HepG2 (cell line): ENCODE results near the gene NPAS2. TPM values are rescaled to one million over a fixed set of nuclear protein-coding genes. Genes with fewer than 3 reads are reported as not detected.

Source experiments
- CENPX ChIP-seq: sonication (generic); formaldehyde crosslinking; IDR thresholded peaks from 2 replicates; pipeline ENCODE4 v1.9.0; 2021; ENCODE audit warnings: mild to moderate bottlenecking, missing genetic modification reagents, moderate library complexity
- HDAC1 ChIP-seq: sonication (generic); formaldehyde crosslinking; IDR thresholded peaks from 2 replicates; pipeline ENCODE4 v1.5.1; 2020; ENCODE audit warnings: mild to moderate bottlenecking, missing genetic modification reagents
- IRF2 ChIP-seq: IDR thresholded peaks from 2 replicates; pipeline ENCODE4 v1.6.1; 2018; ENCODE audit warnings: missing genetic modification reagents, missing compliant biosample characterization
- IRX3 ChIP-seq: sonication (generic); formaldehyde crosslinking; IDR thresholded peaks from 2 replicates; pipeline ENCODE4 v1.8.1; 2023; ENCODE audit warnings: mild to moderate bottlenecking, low read depth, missing genetic modification reagents, borderline replicate concordance
- MXD1 ChIP-seq: sonication (generic); formaldehyde crosslinking; IDR thresholded peaks from 2 replicates; pipeline ENCODE4 v1.4.0; 2020; ENCODE audit warnings: mild to moderate bottlenecking, missing genetic modification reagents
- NFAT5 ChIP-seq: sonication (generic); formaldehyde crosslinking; IDR thresholded peaks from 2 replicates; pipeline ENCODE4 v1.4.0; 2020; ENCODE audit warnings: missing genetic modification reagents
- NR0B2 ChIP-seq: sonication (generic); formaldehyde crosslinking; IDR thresholded peaks from 2 replicates; pipeline ENCODE4 v1.4.0; 2020; ENCODE audit warnings: mild to moderate bottlenecking, missing genetic modification reagents
- NR2F1 ChIP-seq, 2 experiments: fragments of 450-650 bp in 1 of 2; formaldehyde crosslinking in 1 of 2; IDR thresholded peaks; 2 replicates each; pipeline versions ENCODE4 v1.5.0 to v1.6.1; 2016 to 2020; ENCODE audit warnings: mild to moderate bottlenecking in 1 of 2, missing compliant biosample characterization in 1 of 2, missing genetic modification reagents in 1 of 2, moderate library complexity in 1 of 2
- PHB2 ChIP-seq: fragments of 450-650 bp; IDR thresholded peaks from 2 replicates; pipeline ENCODE4 v1.6.1; 2018; ENCODE audit not compliant: partially characterized antibody
- RCOR2 ChIP-seq: IDR thresholded peaks from 2 replicates; pipeline ENCODE4 v1.6.1; 2016; ENCODE audit warnings: missing biosample characterization, missing genetic modification reagents
- ZFP36 ChIP-seq: fragments of 150-350 bp; IDR thresholded peaks from 2 replicates; pipeline ENCODE4 v1.6.1; 2018; ENCODE audit warnings: borderline replicate concordance, low read length, low read depth; ENCODE audit not compliant: partially characterized antibody
- ZNF770 ChIP-seq: sonication (generic); formaldehyde crosslinking; IDR thresholded peaks from 2 replicates; pipeline ENCODE4 v1.5.0; 2020; ENCODE audit warnings: mild to moderate bottlenecking, missing genetic modification reagents
- polyA plus RNA-seq, 8 experiments: library from polyadenylated mRNA; depleted of rRNA in 3 of 8; stranded (reverse) in 7 of 8; unstranded in 1 of 8; fragments of >200 nt; fragmentation: Illumina TruSeq in 4 of 8; extraction: Trizol in 4 of 8; gene quantifications; 2 replicates each; pipeline versions ENCODE4 v1.2.1 to v1.2.3, GENCODE V29; 2011 to 2016; ENCODE audit warnings: low read depth in 4 of 8, missing spikeins in 1 of 8, mixed read lengths in 1 of 8; ENCODE audit not compliant: insufficient read depth in 1 of 8
- total RNA-seq, 5 experiments: library from RNA; depleted of rRNA; stranded (reverse); fragments of >200 nt; fragmentation: Illumina TruSeq; extraction: Trizol; gene quantifications; 2 replicates each; pipeline ENCODE4 v1.2.3, GENCODE V29; 2016; ENCODE audit warnings: low read depth in 1 of 5
- TF ChIP-seq, protein P1 (sequence below): sonication (generic); formaldehyde crosslinking; IDR thresholded peaks from 2 replicates; pipeline ENCODE4 v1.5.1; 2020; ENCODE audit warnings: mild to moderate bottlenecking, missing genetic modification reagents, moderate library complexity
- TF ChIP-seq, protein P2 (sequence below): sonication (generic); formaldehyde crosslinking; IDR thresholded peaks from 2 replicates; pipeline ENCODE4 v1.9.0; 2021; ENCODE audit warnings: missing genetic modification reagents, mild to moderate bottlenecking, borderline replicate concordance

NPAS2 gene
- total and polyA plus RNA-seq, 2 of the 13 experiments (the other 11 are each of a cell fraction or from before 2014, with no cell fraction given), result 14.8 to 37.5 TPM

GRCh38 chr2:100875516-100876230 lies 55.7 kb downstream of the NPAS2 start (continued):
- TF ChIP-seq, protein P1, sequence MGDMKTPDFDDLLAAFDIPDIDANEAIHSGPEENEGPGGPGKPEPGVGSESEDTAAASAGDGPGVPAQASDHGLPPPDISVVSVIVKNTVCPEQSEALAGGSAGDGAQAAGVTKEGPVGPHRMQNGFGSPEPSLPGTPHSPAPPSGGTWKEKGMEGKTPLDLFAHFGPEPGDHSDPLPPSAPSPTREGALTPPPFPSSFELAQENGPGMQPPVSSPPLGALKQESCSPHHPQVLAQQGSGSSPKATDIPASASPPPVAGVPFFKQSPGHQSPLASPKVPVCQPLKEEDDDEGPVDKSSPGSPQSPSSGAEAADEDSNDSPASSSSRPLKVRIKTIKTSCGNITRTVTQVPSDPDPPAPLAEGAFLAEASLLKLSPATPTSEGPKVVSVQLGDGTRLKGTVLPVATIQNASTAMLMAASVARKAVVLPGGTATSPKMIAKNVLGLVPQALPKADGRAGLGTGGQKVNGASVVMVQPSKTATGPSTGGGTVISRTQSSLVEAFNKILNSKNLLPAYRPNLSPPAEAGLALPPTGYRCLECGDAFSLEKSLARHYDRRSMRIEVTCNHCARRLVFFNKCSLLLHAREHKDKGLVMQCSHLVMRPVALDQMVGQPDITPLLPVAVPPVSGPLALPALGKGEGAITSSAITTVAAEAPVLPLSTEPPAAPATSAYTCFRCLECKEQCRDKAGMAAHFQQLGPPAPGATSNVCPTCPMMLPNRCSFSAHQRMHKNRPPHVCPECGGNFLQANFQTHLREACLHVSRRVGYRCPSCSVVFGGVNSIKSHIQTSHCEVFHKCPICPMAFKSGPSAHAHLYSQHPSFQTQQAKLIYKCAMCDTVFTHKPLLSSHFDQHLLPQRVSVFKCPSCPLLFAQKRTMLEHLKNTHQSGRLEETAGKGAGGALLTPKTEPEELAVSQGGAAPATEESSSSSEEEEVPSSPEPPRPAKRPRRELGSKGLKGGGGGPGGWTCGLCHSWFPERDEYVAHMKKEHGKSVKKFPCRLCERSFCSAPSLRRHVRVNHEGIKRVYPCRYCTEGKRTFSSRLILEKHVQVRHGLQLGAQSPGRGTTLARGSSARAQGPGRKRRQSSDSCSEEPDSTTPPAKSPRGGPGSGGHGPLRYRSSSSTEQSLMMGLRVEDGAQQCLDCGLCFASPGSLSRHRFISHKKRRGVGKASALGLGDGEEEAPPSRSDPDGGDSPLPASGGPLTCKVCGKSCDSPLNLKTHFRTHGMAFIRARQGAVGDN, result peak; percentile 83
- TF ChIP-seq MXD1 (CRISPR knock-in tag) (no peak), IRF2 (CRISPR knock-in tag) (no peak), ZNF770 (CRISPR knock-in tag) (peak; percentile 61), NFAT5 (CRISPR knock-in tag) (no peak), RCOR2 (CRISPR knock-in tag) (0 out of 2 replicates have a peak, but pooled peaks have one; percentile 35), HDAC1 (CRISPR knock-in tag) (peak; percentile 45), ZFP36 (no peak), IRX3 (CRISPR knock-in tag) (no peak), CENPX (CRISPR knock-in tag) (no peak), NR0B2 (CRISPR knock-in tag) (no peak), NR2F1 (CRISPR knock-in tag; IDR thresholded peaks at IDR 0.05) (peak in 1 of 2 experiments; percentile 41; a peak in 2 of 4 replicates), PHB2 (no peak)
- TF ChIP-seq, protein P2, sequence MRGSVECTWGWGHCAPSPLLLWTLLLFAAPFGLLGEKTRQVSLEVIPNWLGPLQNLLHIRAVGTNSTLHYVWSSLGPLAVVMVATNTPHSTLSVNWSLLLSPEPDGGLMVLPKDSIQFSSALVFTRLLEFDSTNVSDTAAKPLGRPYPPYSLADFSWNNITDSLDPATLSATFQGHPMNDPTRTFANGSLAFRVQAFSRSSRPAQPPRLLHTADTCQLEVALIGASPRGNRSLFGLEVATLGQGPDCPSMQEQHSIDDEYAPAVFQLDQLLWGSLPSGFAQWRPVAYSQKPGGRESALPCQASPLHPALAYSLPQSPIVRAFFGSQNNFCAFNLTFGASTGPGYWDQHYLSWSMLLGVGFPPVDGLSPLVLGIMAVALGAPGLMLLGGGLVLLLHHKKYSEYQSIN (CRISPR knock-in tag), result no peak
